Measurements from ENCODE around the gene SEMA4F.

SEMA4F gene

GRCh38 chr2:74639550-74639949 is 14.5 kb upstream of the SEMA4F start:
- TF ChIP-seq, protein P1, sequence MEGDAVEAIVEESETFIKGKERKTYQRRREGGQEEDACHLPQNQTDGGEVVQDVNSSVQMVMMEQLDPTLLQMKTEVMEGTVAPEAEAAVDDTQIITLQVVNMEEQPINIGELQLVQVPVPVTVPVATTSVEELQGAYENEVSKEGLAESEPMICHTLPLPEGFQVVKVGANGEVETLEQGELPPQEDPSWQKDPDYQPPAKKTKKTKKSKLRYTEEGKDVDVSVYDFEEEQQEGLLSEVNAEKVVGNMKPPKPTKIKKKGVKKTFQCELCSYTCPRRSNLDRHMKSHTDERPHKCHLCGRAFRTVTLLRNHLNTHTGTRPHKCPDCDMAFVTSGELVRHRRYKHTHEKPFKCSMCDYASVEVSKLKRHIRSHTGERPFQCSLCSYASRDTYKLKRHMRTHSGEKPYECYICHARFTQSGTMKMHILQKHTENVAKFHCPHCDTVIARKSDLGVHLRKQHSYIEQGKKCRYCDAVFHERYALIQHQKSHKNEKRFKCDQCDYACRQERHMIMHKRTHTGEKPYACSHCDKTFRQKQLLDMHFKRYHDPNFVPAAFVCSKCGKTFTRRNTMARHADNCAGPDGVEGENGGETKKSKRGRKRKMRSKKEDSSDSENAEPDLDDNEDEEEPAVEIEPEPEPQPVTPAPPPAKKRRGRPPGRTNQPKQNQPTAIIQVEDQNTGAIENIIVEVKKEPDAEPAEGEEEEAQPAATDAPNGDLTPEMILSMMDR (IDR thresholded peaks at IDR 0.05): no peak
- H3K9me3 Mint-ChIP-seq: no peaks in the 10 kb centered on the region
- H3K4me3 Mint-ChIP-seq: no peak overlapping the region
- H3K36me3 Mint-ChIP-seq (ENCODE audit: low read depth): no peaks in the 10 kb centered on the region
- peaks cover 15% of the 10 kb centered on the region for H3K27me3 Mint-ChIP-seq (ENCODE audit: low read depth, poor library complexity)
- H3K27ac Mint-ChIP-seq: no peak overlapping the region
- no peak for DNase-seq
- H3K4me1 Mint-ChIP-seq: no peaks in the 10 kb centered on the region

GRCh38 chr2:74645344-74645743 is 8.7 kb upstream of the SEMA4F start:
- Mint-ChIP-seq H3K4me3 (no peak overlapping the region), H3K9me3 (peaks cover 25% of the 10 kb centered on the region), H3K4me1 (peaks cover 5% of the 10 kb centered on the region), H3K36me3 (ENCODE audit: low read depth) (peaks cover 4% of the 10 kb centered on the region), H3K27ac (no peak overlapping the region), H3K27me3 (ENCODE audit: low read depth, poor library complexity) (peaks cover 56% of the 10 kb centered on the region)
- no peak for DNase-seq
- TF ChIP-seq, protein P1 (IDR thresholded peaks at IDR 0.05): no peak

DNA sequence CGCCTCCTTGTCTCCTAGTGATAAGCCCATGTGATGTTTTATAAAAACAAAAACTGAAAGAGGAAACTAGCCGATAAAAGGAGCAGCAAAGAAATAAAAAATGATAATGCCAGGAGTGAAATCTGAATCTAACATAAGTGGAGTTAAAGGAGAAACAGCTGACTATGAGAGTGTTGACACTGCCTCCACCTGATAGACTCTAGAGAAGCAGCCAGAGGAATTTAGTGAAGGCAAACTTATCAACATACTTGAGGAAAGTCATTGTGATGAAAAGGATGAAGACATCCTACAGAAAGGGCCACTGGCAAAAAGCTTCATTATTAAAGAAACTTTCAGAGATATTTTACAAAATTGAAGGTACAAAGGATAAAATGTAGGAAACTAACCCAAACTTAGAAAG is 7.8 kb upstream of the SEMA4F start:
- Mint-ChIP-seq H3K27me3 (ENCODE audit: low read depth, poor library complexity) (peaks cover 63% of the 10 kb centered on the region), H3K4me3 (no peak overlapping the region), H3K4me1 (peaks cover 5% of the 10 kb centered on the region), H3K27ac (no peak overlapping the region), H3K9me3 (peaks cover 25% of the 10 kb centered on the region), H3K36me3 (ENCODE audit: low read depth) (peaks cover 4% of the 10 kb centered on the region)
- DNase-seq: no peak
- TF ChIP-seq, protein P1 (IDR thresholded peaks at IDR 0.05): no peak

DNA sequence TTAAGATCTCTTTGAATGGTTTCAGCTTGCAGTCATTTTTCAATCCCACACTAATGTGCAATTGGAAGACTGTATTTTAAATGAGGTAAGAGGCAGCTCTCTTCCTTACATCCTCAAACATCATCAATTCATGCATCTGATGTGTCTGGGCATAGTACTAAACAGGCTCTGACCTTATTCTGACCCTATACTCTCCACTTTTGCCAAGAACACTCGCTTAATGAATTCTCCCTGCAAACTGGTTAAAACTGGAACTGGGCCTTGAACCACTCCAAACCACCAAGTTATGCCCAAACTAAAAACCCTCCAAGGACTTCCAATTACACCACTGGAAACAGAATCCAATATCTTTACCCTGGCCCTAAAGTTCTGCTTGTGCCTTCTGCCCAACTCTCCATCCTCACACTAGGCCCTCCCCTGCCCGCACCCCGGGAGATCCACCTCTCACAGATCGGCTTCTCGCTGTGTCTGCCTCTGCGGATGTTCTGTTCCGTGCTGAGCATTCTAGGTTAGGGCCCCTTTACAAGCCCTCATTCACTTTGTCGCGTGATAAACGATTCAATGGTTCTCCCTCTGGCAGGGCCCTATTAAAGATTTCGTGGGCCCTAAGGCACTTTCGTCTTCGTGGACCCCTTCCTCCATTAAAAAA is 7.1 kb upstream of the SEMA4F start:
- TF ChIP-seq, protein P1 (IDR thresholded peaks at IDR 0.05): no peak
- Mint-ChIP-seq H3K9me3 (peaks cover 25% of the 10 kb centered on the region), H3K4me1 (peaks cover 5% of the 10 kb centered on the region), H3K27me3 (ENCODE audit: low read depth, poor library complexity) (peaks cover 70% of the 10 kb centered on the region), H3K27ac (no peak overlapping the region), H3K36me3 (ENCODE audit: low read depth) (peaks cover 4% of the 10 kb centered on the region), H3K4me3 (peak overlapping the region; percentile 30)
- no peak for DNase-seq

DNA sequence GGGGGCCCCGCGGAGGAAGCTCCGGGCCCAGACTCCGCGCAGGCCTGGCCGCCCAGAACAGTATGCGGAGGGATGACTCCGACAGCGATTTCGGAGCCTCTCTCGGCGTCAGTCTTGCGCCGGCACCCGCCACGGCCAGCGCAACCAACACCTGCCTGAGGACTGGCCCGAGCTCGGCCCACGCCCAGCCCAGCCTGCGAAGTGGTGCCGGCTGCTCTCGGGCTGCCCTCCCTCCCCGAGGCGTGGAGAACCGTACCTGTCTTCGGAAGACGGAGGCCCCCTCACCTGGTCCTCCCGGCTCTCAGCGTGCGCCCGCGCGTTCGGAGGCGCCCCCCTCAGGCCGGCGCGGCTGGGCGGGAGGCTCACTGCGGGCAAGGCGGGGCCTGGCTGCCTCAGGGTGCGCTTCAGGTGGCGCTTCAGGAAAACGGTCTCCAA is 6.0 kb upstream of the SEMA4F start, which contains the start of gene M1AP:
Gene M1AP (minus strand): TSS at position 322 of the 435 bp plus-strand sequence. CDS start 8,055 bp downstream, outside the sequence.
- Mint-ChIP-seq H3K4me3 (peak within 1 kb of the TSS; percentile 67), H3K4me1 (peaks cover 5% of the 10 kb centered on the region), H3K9me3 (peaks cover 31% of the 10 kb centered on the region), H3K36me3 (ENCODE audit: low read depth) (peaks cover 4% of the 10 kb centered on the region), H3K27ac (no peak within 1 kb of the TSS), H3K27me3 (ENCODE audit: low read depth, poor library complexity) (peaks cover 72% of the 10 kb centered on the region)
- TF ChIP-seq, protein P1 (IDR thresholded peaks at IDR 0.05): no peak
- DNase-seq: peak; percentile 23

GRCh38 chr2:74653589-74653984 is 460 bp upstream of the SEMA4F start:
- DNase-seq: no peak
- TF ChIP-seq, protein P1 (IDR thresholded peaks at IDR 0.05): no peak
- Mint-ChIP-seq H3K36me3 (ENCODE audit: low read depth) (peaks cover 5% of the 10 kb centered on the region), H3K27ac (no peak overlapping the region), H3K4me1 (peaks cover 14% of the 10 kb centered on the region), H3K9me3 (peaks cover 22% of the 10 kb centered on the region), H3K4me3 (peak overlapping the region; percentile 78), H3K27me3 (ENCODE audit: low read depth, poor library complexity) (peaks cover 63% of the 10 kb centered on the region)
